GM12878 (cell line): ENCODE measurements around the gene PQBP1. TPM values are rescaled to one million over a fixed set of nuclear protein-coding genes. Genes with fewer than 3 reads are reported as not detected.

ENCODE experiments used
- ATAC-seq: fragments of 200-7000 bp; cut with Tn5 transposase; 3 replicates; pipeline ENCODE4 v1.9.1; 2020; ENCODE audit warnings: mild to moderate bottlenecking, moderate library complexity
- BruUV-seq: library from RNA; stranded (reverse); fragments of 400-500 nt; replicated peaks from 2 replicates; lab custom pipeline; 2021; lab: Mats Ljungman, UMichigan
- CTCF ChIA-PET: fragments of 300-600 bp; sonication (Branson Sonifier 250); formaldehyde crosslinking; extraction: SDS; loops from one replicate; lab custom pipeline; 2021; ENCODE audit warnings: inconsistent platforms; lab: Yijun Ruan, JAX
- POLR2A ChIA-PET: fragments of 350-600 bp; formaldehyde crosslinking; extraction: SDS; loops from one replicate; lab custom pipeline; 2021; ENCODE audit warnings: inconsistent platforms; lab: Charles Lee
- RAD21 ChIA-PET: fragments of 300-600 bp; sonication (Branson Sonifier 250); formaldehyde crosslinking; loops from one replicate; lab custom pipeline; 2023; ENCODE audit warnings: antibody characterized with exemption; ENCODE audit not compliant: unreplicated experiment; lab: Charles Lee
- SMC1A ChIA-PET: fragments of 300-600 bp; sonication (Branson Sonifier 250); formaldehyde crosslinking; loops from one replicate; lab custom pipeline; 2023; ENCODE audit not compliant: unreplicated experiment, uncharacterized antibody; lab: Charles Lee
- DNase-seq: peaks from one replicate; pipeline ENCODE4 v3.0.0-alpha.2; 2011; ENCODE audit warnings: low read depth, low spot score
- FAIRE-seq: peaks from 3 replicates; lab custom pipeline; 2011; peaks lifted over from hg19 to GRCh38; lab: Jason Lieb, UNC
- H2AFZ ChIP-seq: 2 replicates; pipeline ENCODE4 v1.6.0; 2011; ENCODE audit warnings: low read depth, low read length, control low read depth; ENCODE audit not compliant: control insufficient read depth
- H3K27ac ChIP-seq: 2 replicates; pipeline ENCODE4 v1.5.1; 2011; ENCODE audit warnings: control low read depth; ENCODE audit not compliant: control insufficient read depth, insufficient read depth
- H3K27me3 ChIP-seq, 2 experiments: replicated peaks in 1 of 2; 2 replicates each; pipeline versions ENCODE4 v1.6.0 to v1.6.1; 2011; ENCODE audit warnings: low read length in 1 of 2; ENCODE audit not compliant: control insufficient read depth in 2 of 2, insufficient read depth in 2 of 2
- H3K36me3 ChIP-seq, 2 experiments: 2 replicates each; pipeline ENCODE4 v1.5.1; 2011; ENCODE audit warnings: low read length in 1 of 2; ENCODE audit not compliant: control insufficient read depth in 2 of 2, insufficient read depth in 2 of 2
- H3K4me1 ChIP-seq: 2 replicates; pipeline ENCODE4 v1.6.1; 2011; ENCODE audit warnings: mild to moderate bottlenecking, low read length, moderate library complexity, mixed read lengths; ENCODE audit not compliant: control insufficient read depth, insufficient read depth
- H3K4me2 ChIP-seq: 2 replicates; pipeline ENCODE4 v1.6.0; 2011; ENCODE audit warnings: control low read depth; ENCODE audit not compliant: control insufficient read depth, insufficient read depth
- H3K4me3 ChIP-seq: fragments of 200-600 bp; sonication (generic); 2 replicates; pipeline ENCODE4 v1.5.1; 2016
- H3K79me2 ChIP-seq: 2 replicates; pipeline ENCODE4 v1.6.0; 2011; ENCODE audit warnings: low read length; ENCODE audit not compliant: control insufficient read depth, insufficient read depth
- H3K9ac ChIP-seq: 2 replicates; pipeline ENCODE4 v1.8.0; 2011; ENCODE audit warnings: low read length, control low read depth, mixed read lengths; ENCODE audit not compliant: control insufficient read depth, insufficient read depth
- H3K9me3 ChIP-seq: replicated peaks from 3 replicates; pipeline ENCODE4 v1.5.1; 2011; ENCODE audit warnings: mild to moderate bottlenecking, low read length; ENCODE audit not compliant: control insufficient read depth, insufficient read depth
- H4K20me1 ChIP-seq: 2 replicates; pipeline ENCODE4 v1.6.0; 2011; ENCODE audit not compliant: control insufficient read depth, insufficient read depth
- CEBPZ ChIP-seq: fragments of 150-350 bp; IDR thresholded peaks from 2 replicates; pipeline ENCODE4 v1.6.1; 2016; ENCODE audit warnings: low read depth, low read length
- CHD2 ChIP-seq: IDR thresholded peaks from 2 replicates; pipeline ENCODE4 v1.6.1; 2011; ENCODE audit warnings: low read depth, low read length, improper control_type of control experiment, borderline replicate concordance
- NR2F1 ChIP-seq: fragments of 450-650 bp; conservative IDR thresholded peaks from 2 replicates; pipeline ENCODE4 v1.6.1; 2017; ENCODE audit warnings: mild to moderate bottlenecking
- POLR2A ChIP-seq: IDR thresholded peaks from 2 replicates; pipeline ENCODE4 v1.6.1; 2011; ENCODE audit warnings: low read depth, mild to moderate bottlenecking, low read length
- RBBP5 ChIP-seq: fragments of 200-600 bp; sonication (generic); conservative IDR thresholded peaks from 2 replicates; pipeline ENCODE4 v1.6.1; 2016
- SREBF1 ChIP-seq: IDR thresholded peaks from 2 replicates; pipeline ENCODE4 v1.6.1; 2012; ENCODE audit warnings: mild to moderate bottlenecking, low read length
- USF2 ChIP-seq: IDR thresholded peaks from 2 replicates; pipeline ENCODE4 v1.6.1; 2011; ENCODE audit warnings: low read depth, low read length, improper control_type of control experiment, borderline replicate concordance
- YBX1 ChIP-seq: fragments of 450-650 bp; IDR thresholded peaks from 2 replicates; pipeline ENCODE4 v1.6.1; 2016; ENCODE audit warnings: antibody characterized with exemption
- ZNF687 ChIP-seq: fragments of 450-650 bp; IDR thresholded peaks from 2 replicates; pipeline ENCODE4 v1.6.1; 2017; ENCODE audit warnings: mild to moderate bottlenecking, moderate library complexity
- WGBS: methylation state at CpG from one replicate; pipeline ENCODE4 v1.1.6; 2016; ENCODE audit warnings: low lambda C conversion rate; ENCODE audit not compliant: insufficient replicate concordance, insufficient coverage; ENCODE audit errors: missing lambda C conversion rate; 5-methylcytosine and 5-hydroxymethylcytosine counted together
- in situ Hi-C: fragments of 300-500 bp; cut with MboI; formaldehyde crosslinking; loops from 9 replicates; pipeline ENCODE4 v1.14.3; 2018; ENCODE audit warnings: mixed read lengths
- intact Hi-C: fragments of 100-400 bp; cut with micrococcal nuclease; formaldehyde crosslinking; loops from one replicate; pipeline ENCODE4 v1.14.2; 2022; ENCODE audit not compliant: unreplicated experiment
- polyA plus RNA-seq, 11 experiments: library from polyadenylated mRNA; depleted of rRNA in 4 of 11; unstranded in 6 of 11; stranded (reverse) in 5 of 11; fragments of >200 nt; fragmentation: Nextera tagmentation in 4 of 11; fragmentation: Illumina TruSeq in 1 of 11; extraction: Ambion mirVana in 4 of 11; extraction: Trizol in 1 of 11; gene quantifications; 1 replicate in 1 of 11; 2 replicates in 10 of 11; pipeline versions ENCODE4 v1.2.1 to v1.2.3, GENCODE V29; 2011 to 2016; ENCODE audit warnings: inconsistent platforms in 2 of 11, missing spikeins in 2 of 11, low read depth in 1 of 11
- total RNA-seq, 4 experiments: library from RNA; depleted of rRNA in 3 of 4; stranded (reverse); fragments of >200 nt in 3 of 4; fragmentation: Illumina TruSeq in 1 of 4; extraction: Trizol in 1 of 4; gene quantifications; 2 replicates each; pipeline versions ENCODE4 v1.2.1 to v1.2.3, GENCODE V29; 2013 to 2021
- TF ChIP-seq, protein P1 (sequence below): fragments of 450-650 bp; IDR thresholded peaks from 2 replicates; pipeline ENCODE4 v1.6.1; 2016; ENCODE audit warnings: mild to moderate bottlenecking

Gene PQBP1
- total and polyA plus RNA-seq, 10 of the 15 experiments (the other 5 are each of a cell fraction or from before 2014, with no cell fraction given), result 12.5 to 74.8 (median 68.5) TPM

GRCh38 chrX:48914593-48915493 lies 17.1 kb downstream of the PQBP1 start:
- no peak overlapping the region for H2AFZ ChIP-seq
- ChIA-PET POLR2A (interaction anchor here (2.3 kb wide), 1 partner anchor 24 kb away, joined by 8 read pairs; no protein-coding TSS in a partner anchor), SMC1A (interaction anchor here (1.1 to 1.9 kb wide), 4 partner anchors 13 to 31 kb away, joined by 3 to 7 read pairs (median 4); partner anchors contain the start of gene PQBP1), RAD21 (interaction anchor here (1.4 to 1.8 kb wide), 2 partner anchors 22 to 31 kb away, joined by 4 to 5 read pairs; no protein-coding TSS in a partner anchor), CTCF (interaction anchor here (1.8 to 2.7 kb wide), 3 partner anchors 13 to 24 kb away, joined by 4 to 9 read pairs (median 6); no protein-coding TSS in a partner anchor)
- H3K9ac ChIP-seq, result no peak overlapping the region
- H3K27me3 ChIP-seq, result no peaks in the 10 kb centered on the region
- WGBS, result 81% methylated on average over 13 of the region's 13 CpGs
- H3K9me3 ChIP-seq, result no peaks in the 10 kb centered on the region; the same call in 2 of the 3 replicates
- peaks cover 3 to 5% of the 10 kb centered on the region in 2 experiments; a peak in 3 of 4 replicates for H3K36me3 ChIP-seq
- no peak for DNase-seq
- no peak overlapping the region for H3K27ac ChIP-seq
- H4K20me1 ChIP-seq, result peaks cover 5% of the 10 kb centered on the region
- H3K4me2 ChIP-seq, result peak overlapping the region; percentile 19
- H3K4me1 ChIP-seq, result no peaks in the 10 kb centered on the region; the same call in 1 of the 2 replicates
- no peak for FAIRE-seq
- peaks cover 53% of the 10 kb centered on the region for H3K79me2 ChIP-seq
- H3K4me3 ChIP-seq, result 0 out of 2 replicates have a peak overlapping the region, but pooled peaks have one; percentile 41
- BruUV-seq, result no TSS peak
- intact Hi-C loops (loop anchor here (5.0 kb wide), 4 partner anchors 32 to 218 kb away; partner anchors contain the start of genes OTUD5, SUV39H1 and TFE3), in situ Hi-C loops (no loop called here)
- ATAC-seq, result no peak
- TF ChIP-seq USF2 (no peak), CEBPZ (no peak), YBX1 (no peak), POLR2A (peak; percentile 63; the same call in 1 of the 2 replicates), CHD2 (no peak), RBBP5 (no peak), SREBF1 (no peak), ZNF687 (no peak), NR2F1 (peak; percentile 43)
- TF ChIP-seq, protein P1, sequence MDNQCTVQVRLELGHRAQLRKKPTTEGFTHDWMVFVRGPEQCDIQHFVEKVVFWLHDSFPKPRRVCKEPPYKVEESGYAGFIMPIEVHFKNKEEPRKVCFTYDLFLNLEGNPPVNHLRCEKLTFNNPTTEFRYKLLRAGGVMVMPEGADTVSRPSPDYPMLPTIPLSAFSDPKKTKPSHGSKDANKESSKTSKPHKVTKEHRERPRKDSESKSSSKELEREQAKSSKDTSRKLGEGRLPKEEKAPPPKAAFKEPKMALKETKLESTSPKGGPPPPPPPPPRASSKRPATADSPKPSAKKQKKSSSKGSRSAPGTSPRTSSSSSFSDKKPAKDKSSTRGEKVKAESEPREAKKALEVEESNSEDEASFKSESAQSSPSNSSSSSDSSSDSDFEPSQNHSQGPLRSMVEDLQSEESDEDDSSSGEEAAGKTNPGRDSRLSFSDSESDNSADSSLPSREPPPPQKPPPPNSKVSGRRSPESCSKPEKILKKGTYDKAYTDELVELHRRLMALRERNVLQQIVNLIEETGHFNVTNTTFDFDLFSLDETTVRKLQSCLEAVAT, result 0 out of 2 replicates have a peak, but pooled peaks have one; percentile 16
